Measurements from ENCODE around the gene GALNT10. TPM values are rescaled to one million over a fixed set of nuclear protein-coding genes. Genes with fewer than 3 reads are reported as not detected.
A peak's percentile ranks its signal among the peaks of the same experiment; 100 is the strongest.

The GALNT10 gene
- total RNA-seq, 1 experiment from 2014 or later, result 22.9 TPM

- no peak for TF ChIP-seq ATF2 (CRISPR knock-in tag; IDR thresholded peaks at IDR 0.05; ENCODE audit: borderline replicate concordance, low read depth)
- TF ChIP-seq, protein P1, sequence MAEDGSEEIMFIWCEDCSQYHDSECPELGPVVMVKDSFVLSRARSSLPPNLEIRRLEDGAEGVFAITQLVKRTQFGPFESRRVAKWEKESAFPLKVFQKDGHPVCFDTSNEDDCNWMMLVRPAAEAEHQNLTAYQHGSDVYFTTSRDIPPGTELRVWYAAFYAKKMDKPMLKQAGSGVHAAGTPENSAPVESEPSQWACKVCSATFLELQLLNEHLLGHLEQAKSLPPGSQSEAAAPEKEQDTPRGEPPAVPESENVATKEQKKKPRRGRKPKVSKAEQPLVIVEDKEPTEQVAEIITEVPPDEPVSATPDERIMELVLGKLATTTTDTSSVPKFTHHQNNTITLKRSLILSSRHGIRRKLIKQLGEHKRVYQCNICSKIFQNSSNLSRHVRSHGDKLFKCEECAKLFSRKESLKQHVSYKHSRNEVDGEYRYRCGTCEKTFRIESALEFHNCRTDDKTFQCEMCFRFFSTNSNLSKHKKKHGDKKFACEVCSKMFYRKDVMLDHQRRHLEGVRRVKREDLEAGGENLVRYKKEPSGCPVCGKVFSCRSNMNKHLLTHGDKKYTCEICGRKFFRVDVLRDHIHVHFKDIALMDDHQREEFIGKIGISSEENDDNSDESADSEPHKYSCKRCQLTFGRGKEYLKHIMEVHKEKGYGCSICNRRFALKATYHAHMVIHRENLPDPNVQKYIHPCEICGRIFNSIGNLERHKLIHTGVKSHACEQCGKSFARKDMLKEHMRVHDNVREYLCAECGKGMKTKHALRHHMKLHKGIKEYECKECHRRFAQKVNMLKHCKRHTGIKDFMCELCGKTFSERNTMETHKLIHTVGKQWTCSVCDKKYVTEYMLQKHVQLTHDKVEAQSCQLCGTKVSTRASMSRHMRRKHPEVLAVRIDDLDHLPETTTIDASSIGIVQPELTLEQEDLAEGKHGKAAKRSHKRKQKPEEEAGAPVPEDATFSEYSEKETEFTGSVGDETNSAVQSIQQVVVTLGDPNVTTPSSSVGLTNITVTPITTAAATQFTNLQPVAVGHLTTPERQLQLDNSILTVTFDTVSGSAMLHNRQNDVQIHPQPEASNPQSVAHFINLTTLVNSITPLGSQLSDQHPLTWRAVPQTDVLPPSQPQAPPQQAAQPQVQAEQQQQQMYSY (CRISPR knock-in tag; IDR thresholded peaks at IDR 0.05), result no peak
- peak; percentile 81 for TF ChIP-seq MAX (CRISPR knock-in tag; IDR thresholded peaks at IDR 0.05)
- TF ChIP-seq, protein P2, sequence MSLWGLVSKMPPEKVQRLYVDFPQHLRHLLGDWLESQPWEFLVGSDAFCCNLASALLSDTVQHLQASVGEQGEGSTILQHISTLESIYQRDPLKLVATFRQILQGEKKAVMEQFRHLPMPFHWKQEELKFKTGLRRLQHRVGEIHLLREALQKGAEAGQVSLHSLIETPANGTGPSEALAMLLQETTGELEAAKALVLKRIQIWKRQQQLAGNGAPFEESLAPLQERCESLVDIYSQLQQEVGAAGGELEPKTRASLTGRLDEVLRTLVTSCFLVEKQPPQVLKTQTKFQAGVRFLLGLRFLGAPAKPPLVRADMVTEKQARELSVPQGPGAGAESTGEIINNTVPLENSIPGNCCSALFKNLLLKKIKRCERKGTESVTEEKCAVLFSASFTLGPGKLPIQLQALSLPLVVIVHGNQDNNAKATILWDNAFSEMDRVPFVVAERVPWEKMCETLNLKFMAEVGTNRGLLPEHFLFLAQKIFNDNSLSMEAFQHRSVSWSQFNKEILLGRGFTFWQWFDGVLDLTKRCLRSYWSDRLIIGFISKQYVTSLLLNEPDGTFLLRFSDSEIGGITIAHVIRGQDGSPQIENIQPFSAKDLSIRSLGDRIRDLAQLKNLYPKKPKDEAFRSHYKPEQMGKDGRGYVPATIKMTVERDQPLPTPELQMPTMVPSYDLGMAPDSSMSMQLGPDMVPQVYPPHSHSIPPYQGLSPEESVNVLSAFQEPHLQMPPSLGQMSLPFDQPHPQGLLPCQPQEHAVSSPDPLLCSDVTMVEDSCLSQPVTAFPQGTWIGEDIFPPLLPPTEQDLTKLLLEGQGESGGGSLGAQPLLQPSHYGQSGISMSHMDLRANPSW (CRISPR knock-in tag; conservative IDR thresholded peaks at IDR 0.05; ENCODE audit: low read depth), result no peak
- no peak for TF ChIP-seq ZNF671 (CRISPR knock-in tag; IDR thresholded peaks at IDR 0.05)
- TF ChIP-seq HMGA2 (CRISPR knock-in tag; IDR thresholded peaks at IDR 0.05), result no peak
- TF ChIP-seq E2F4 (CRISPR knock-in tag; IDR thresholded peaks at IDR 0.05; ENCODE audit: borderline replicate concordance, low read depth), result no peak
These were observed 205.0 kb downstream of the GALNT10 start (continued) for GRCh38 chr5:154395407-154396106.

DNA sequence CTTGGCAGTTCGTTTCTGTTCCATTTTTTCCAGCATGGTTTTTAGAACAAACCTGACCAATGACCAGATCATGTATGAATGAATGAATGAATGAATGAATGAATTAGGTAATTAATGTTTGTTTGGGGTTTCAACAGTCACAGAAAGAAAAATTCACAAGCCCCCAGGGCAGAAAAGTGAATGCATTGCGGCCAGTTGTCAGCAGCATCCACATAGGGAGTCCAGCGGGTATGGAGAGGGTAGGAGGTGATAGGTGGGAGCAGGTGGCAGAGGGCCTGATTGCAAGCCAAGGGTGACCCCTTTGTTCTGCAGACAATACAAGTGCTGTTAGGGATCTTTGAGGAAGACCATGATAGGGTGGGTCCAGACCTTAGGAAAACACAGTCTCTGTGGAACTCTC is 205.6 kb downstream of the GALNT10 start:
- H3K4me3 Mint-ChIP-seq, result no peak overlapping the region
- no peak for ATAC-seq
- POLR2A ChIA-PET, result interaction anchor here (1.8 kb wide), 1 partner anchor 206 kb away, joined by 4 read pairs; the partner anchor contains the start of gene GALNT10
- CTCF ChIA-PET, result interaction anchor here (1.1 kb wide), 1 partner anchor 9 kb away, joined by 4 read pairs; no protein-coding TSS in a partner anchor
- H3K27me3 Mint-ChIP-seq (ENCODE audit: low read depth), result no peaks in the 10 kb centered on the region
- H3K36me3 Mint-ChIP-seq, result peaks cover 13% of the 10 kb centered on the region
- TF ChIP-seq PRRX2 (CRISPR knock-in tag; IDR thresholded peaks at IDR 0.05) (no peak), CTCF (IDR thresholded peaks at IDR 0.05) (no peak), ZNF423 (CRISPR knock-in tag; IDR thresholded peaks at IDR 0.05) (no peak), E2F4 (CRISPR knock-in tag; IDR thresholded peaks at IDR 0.05; ENCODE audit: borderline replicate concordance, low read depth) (no peak), JUN (CRISPR knock-in tag; IDR thresholded peaks at IDR 0.05) (no peak)
- TF ChIP-seq, protein P3, sequence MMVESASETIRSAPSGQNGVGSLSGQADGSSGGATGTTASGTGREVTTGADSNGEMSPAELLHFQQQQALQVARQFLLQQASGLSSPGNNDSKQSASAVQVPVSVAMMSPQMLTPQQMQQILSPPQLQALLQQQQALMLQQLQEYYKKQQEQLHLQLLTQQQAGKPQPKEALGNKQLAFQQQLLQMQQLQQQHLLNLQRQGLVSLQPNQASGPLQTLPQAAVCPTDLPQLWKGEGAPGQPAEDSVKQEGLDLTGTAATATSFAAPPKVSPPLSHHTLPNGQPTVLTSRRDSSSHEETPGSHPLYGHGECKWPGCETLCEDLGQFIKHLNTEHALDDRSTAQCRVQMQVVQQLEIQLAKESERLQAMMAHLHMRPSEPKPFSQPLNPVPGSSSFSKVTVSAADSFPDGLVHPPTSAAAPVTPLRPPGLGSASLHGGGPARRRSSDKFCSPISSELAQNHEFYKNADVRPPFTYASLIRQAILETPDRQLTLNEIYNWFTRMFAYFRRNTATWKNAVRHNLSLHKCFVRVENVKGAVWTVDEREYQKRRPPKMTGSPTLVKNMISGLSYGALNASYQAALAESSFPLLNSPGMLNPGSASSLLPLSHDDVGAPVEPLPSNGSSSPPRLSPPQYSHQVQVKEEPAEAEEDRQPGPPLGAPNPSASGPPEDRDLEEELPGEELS (CRISPR knock-in tag; IDR thresholded peaks at IDR 0.05), result no peak
- H3K9me3 Mint-ChIP-seq, result peaks cover 7% of the 10 kb centered on the region; the same call in 1 of the 2 replicates
- no peak for DNase-seq (ENCODE audit: low spot score)
- H3K4me1 Mint-ChIP-seq, result peaks cover 25% of the 10 kb centered on the region
- H3K27ac Mint-ChIP-seq, result no peak overlapping the region; the same call in 1 of the 2 replicates

Measured in WTC11 (cell line).